ENCODE results near the gene KCNK4.

Gene KCNK4

DNA sequence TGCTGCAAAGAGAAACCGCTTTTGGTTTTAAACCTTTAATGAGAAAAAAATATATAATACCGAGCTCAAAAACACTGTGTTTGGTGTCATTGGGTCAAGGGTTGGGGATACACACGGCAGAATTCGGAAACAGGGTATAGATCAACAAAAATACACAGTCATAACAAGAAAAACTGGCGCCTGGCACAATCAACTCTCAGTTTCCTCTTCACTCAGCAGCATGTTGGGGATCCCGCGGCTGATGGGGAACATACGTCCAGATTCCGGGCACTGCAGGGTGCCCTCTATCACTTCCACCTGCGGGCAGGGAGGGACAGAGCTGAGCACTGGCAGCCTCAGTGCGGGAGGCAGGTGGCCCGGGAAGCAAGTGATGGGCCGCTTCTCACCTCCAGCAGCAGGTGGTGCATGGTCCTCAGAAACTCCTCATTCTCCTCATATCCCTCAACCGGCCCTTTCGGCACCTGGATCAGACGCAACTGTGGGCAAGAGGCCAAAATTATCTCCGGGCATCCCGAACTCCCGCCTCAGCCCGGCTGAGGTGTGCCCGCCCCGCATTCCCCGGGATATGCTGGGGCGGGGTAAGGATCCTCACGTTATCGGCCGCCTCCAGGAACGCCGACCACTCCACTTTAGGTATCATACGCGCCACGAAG is 25.7 kb downstream of the KCNK4 start:
- TF ChIP-seq, protein P1, sequence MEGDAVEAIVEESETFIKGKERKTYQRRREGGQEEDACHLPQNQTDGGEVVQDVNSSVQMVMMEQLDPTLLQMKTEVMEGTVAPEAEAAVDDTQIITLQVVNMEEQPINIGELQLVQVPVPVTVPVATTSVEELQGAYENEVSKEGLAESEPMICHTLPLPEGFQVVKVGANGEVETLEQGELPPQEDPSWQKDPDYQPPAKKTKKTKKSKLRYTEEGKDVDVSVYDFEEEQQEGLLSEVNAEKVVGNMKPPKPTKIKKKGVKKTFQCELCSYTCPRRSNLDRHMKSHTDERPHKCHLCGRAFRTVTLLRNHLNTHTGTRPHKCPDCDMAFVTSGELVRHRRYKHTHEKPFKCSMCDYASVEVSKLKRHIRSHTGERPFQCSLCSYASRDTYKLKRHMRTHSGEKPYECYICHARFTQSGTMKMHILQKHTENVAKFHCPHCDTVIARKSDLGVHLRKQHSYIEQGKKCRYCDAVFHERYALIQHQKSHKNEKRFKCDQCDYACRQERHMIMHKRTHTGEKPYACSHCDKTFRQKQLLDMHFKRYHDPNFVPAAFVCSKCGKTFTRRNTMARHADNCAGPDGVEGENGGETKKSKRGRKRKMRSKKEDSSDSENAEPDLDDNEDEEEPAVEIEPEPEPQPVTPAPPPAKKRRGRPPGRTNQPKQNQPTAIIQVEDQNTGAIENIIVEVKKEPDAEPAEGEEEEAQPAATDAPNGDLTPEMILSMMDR (IDR thresholded peaks at IDR 0.05): no peak
- Histone ChIP-seq H3K27me3 (no peaks in the 10 kb centered on the region), H3K9me3 (no peaks in the 10 kb centered on the region), H3K4me1 (ENCODE audit: control insufficient read depth in 1 of 2, insufficient read depth in 1 of 2, low read depth in 1 of 2, low read length in 1 of 2) (peaks cover 26 to 31% of the 10 kb centered on the region in 2 experiments), H3K36me3 (peaks cover 53% of the 10 kb centered on the region), H3K4me3 (ENCODE audit: low read depth in 1 of 2, low read length in 1 of 2) (peak overlapping the region; percentile 75 to 81), H3K27ac (peak overlapping the region; percentile 96)

DNA sequence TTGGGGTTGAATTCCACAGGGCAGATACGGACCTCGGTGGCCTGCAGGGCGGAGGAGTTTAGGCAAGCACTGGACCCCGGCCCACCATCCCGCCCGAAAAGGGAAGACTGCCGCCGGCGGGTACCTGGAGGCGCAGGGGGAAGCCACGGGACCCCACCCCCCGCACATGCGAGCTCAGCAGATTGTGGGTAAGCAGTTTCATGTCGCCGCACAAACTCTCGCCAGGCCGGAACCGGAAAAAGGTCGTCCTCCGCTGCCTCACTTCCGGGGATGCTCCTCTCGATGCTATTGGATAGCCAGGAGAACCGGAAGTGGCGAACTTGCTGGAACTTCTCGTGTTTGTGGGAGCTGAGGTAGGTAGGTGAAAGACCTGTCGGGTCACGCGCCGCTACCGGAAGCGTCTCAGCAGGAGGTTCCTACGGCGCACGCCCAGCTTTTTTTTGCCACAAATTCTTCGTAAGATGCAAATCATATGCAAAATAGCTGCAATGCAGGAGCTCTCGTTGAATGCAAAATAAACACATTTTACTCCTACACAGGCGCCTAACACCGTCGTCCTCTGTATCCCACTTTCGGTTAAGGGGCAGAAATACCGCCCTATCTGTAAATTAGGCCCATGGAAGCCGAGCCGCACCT is 26.3 kb downstream of the KCNK4 start, which contains the start of gene TRMT112:
Gene TRMT112, minus strand, starts transcription at position 235 of the 636 bp plus-strand sequence. Its CDS starts 33 bp downstream, at position 202.
- Histone ChIP-seq H3K4me3 (ENCODE audit: low read depth in 1 of 2, low read length in 1 of 2) (peak within 1 kb of the TSS; percentile 75 to 81), H3K27ac (peak within 1 kb of the TSS; percentile 96), H3K27me3 (no peaks in the 10 kb centered on the region), H3K9me3 (no peaks in the 10 kb centered on the region), H3K4me1 (ENCODE audit: control insufficient read depth in 1 of 2, insufficient read depth in 1 of 2, low read depth in 1 of 2, low read length in 1 of 2) (peaks cover 26 to 31% of the 10 kb centered on the region in 2 experiments), H3K36me3 (peaks cover 55% of the 10 kb centered on the region)
- TF ChIP-seq, protein P1 (IDR thresholded peaks at IDR 0.05): no peak

DNA sequence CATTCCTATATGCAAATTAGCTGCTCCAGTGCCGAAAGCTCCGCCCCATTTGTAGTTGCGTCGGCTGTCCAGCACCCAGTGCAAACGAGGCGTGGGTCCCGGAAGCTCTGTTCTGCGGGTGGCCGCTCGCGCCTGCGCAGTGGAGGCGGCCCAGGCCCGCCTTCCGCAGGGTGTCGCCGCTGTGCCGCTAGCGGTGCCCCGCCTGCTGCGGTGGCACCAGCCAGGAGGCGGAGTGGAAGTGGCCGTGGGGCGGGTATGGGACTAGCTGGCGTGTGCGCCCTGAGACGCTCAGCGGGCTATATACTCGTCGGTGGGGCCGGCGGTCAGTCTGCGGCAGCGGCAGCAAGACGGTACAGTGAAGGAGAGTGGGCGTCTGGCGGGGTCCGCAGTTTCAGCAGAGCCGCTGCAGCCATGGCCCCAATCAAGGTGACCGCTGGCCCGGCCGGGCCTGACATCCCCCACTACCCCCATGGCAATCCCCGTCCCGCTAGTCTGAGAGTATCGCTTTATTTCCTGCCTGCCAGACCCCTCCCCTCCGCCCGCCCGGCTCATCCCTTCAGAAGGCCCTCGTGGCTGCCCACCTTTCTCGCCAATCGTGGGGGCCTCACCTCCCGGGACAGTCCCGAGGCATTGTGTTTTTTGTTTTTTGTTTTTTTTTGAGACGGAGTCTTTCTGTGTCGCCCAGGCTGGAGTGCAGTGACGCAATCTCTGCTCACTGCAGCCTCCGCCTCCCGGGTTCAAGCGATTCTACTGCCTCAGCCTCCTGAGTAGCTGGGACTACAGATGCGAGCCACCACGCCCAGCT is 27.1 kb downstream of the KCNK4 start, which contains the start of gene PRDX5:
Gene PRDX5, plus strand, starts transcription at position 161 of the 805 bp plus-strand sequence. Its CDS starts 95 bp downstream, at position 256.
- peak within 1 kb of the TSS; percentile 75 to 81 for H3K4me3 ChIP-seq (ENCODE audit: low read depth in 1 of 2, low read length in 1 of 2)
- TF ChIP-seq, protein P1 (IDR thresholded peaks at IDR 0.05): peak; percentile 90
- H3K27ac ChIP-seq: peak within 1 kb of the TSS; percentile 96
- peaks cover 25 to 31% of the 10 kb centered on the region in 2 experiments for H3K4me1 ChIP-seq (ENCODE audit: control insufficient read depth in 1 of 2, insufficient read depth in 1 of 2, low read depth in 1 of 2, low read length in 1 of 2)
- H3K9me3 ChIP-seq: no peaks in the 10 kb centered on the region
- H3K27me3 ChIP-seq: no peaks in the 10 kb centered on the region
- peaks cover 60% of the 10 kb centered on the region for H3K36me3 ChIP-seq

DNA sequence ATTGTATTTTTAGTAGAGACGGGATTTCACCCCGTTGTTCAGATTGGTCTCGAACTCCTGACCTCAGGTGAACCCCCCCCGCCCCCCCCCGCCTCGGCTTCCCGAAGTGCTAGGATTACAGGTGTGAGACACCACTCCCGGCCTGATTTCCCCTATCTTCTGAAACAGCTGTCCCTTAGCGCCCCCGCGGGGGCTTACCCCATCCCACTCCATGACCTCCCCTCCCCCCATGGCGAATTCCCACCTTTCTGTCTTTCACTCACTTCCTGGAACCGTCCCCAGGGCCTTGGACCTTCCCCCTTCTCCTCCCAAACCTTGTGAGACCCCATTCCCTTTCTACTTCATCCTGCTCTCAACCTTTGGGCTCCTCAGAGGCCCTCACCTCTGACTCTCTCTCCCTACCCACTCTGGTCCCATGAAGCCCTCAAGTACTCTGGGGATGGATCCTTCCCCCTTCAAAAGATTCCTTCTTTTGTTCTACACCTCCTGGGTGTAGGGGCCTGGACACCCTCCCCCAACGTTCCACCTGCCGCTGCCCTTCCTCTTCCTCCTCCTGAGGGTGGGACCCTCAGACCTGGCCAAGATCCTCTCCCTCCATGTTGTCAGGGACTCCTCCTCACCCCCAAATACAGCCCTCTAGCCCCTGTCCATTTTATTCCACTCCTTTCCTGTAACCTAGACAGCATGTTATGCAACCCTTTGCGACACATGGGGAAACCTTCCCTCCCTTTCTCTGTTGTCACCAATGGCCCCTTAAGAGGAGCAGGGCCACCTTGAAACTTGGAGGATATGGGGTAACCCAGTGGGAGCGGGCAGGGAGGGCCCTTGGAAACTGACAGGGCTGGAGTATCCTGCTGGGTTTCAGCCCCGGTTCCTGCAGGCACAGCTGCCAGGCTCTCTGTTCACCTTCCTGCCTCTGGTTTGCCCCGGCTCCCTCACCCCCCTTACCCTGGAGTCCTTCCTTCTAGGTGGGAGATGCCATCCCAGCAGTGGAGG is 28.0 kb downstream of the KCNK4 start:
- Histone ChIP-seq H3K27me3 (no peaks in the 10 kb centered on the region), H3K4me1 (ENCODE audit: control insufficient read depth in 1 of 2, insufficient read depth in 1 of 2, low read depth in 1 of 2, low read length in 1 of 2) (peaks cover 22 to 31% of the 10 kb centered on the region in 2 experiments), H3K27ac (peak overlapping the region; percentile 96), H3K36me3 (peaks cover 58% of the 10 kb centered on the region), H3K4me3 (ENCODE audit: low read depth in 1 of 2, low read length in 1 of 2) (peak overlapping the region; percentile 75 to 81), H3K9me3 (no peaks in the 10 kb centered on the region)
- TF ChIP-seq, protein P1 (IDR thresholded peaks at IDR 0.05): no peak
